HG02623 (cell line): ENCODE results near the gene SLC1A5.
"Not testable (repeated sequence)": the region's sequence is repeated elsewhere in the genome, so short reads cannot be mapped to it uniquely, and the experiment has no call there.

Source experiments
- ATAC-seq: cut with Tn5 transposase; IDR thresholded peaks from one replicate; pipeline ENCODE4 v1.9.1; 2021; ENCODE audit warnings: moderate library complexity; ENCODE audit not compliant: unreplicated experiment

SLC1A5 gene

DNA sequence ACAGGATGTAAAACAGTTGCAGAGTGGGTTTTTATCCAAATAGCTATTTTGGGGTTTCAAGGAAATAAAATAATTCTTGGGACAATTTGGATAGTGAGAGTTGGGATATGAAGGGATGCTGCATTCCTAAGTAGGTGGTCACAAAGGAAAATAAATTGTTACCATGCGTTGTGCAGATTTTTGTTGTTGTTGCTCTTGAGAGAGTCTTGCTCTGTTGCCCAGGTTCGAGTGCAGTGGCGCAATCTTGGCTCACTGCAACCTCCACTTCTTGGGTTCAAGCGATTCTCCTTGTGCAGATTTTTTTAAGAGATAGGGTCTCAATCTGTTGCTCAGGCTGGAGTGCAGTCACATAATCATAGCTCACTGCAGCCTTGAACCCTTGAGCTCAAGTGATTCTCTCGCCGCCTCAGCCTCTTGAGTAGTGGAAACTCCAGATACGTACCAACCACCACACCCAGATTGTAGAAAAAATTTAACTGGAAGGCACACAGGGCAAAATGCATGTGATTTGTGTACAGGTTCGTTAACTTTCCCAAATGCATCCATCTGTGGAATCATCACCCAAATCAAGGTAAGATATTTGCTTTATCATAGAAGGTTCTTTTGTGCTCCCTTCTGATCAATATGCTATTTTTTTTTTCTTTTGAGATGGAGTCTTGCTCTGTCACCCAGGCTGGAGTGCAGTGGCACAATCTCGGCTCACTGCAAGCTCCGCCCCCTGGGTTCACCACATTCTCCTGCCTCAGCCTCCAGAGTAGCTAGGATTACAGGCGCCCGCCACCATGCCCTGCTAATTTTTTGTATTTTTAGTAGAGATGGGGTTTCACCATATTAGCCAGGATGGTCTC lies 16.0 kb downstream of the SLC1A5 start:
- no peak for ATAC-seq

DNA sequence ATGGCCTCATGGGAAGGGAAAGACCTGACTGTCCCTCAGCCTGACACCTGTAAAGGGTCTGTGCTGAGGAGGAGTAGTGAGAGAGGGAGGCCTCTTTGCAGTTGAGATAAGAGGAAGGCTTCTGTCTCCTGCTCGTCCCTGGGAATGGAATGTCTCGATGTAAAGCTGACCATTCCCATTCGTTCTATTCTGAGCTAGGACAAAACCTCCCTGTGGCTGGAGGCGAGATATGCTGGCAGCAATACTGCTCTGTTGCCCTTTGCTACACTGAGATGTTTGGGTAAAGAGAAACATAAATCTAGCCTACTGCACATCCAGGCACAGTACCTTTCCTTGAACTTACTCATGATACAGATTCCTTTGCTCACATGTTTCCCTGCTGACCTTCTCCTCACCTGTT lies 19.6 kb downstream of the SLC1A5 start:
- not testable (repeated sequence) for ATAC-seq

DNA sequence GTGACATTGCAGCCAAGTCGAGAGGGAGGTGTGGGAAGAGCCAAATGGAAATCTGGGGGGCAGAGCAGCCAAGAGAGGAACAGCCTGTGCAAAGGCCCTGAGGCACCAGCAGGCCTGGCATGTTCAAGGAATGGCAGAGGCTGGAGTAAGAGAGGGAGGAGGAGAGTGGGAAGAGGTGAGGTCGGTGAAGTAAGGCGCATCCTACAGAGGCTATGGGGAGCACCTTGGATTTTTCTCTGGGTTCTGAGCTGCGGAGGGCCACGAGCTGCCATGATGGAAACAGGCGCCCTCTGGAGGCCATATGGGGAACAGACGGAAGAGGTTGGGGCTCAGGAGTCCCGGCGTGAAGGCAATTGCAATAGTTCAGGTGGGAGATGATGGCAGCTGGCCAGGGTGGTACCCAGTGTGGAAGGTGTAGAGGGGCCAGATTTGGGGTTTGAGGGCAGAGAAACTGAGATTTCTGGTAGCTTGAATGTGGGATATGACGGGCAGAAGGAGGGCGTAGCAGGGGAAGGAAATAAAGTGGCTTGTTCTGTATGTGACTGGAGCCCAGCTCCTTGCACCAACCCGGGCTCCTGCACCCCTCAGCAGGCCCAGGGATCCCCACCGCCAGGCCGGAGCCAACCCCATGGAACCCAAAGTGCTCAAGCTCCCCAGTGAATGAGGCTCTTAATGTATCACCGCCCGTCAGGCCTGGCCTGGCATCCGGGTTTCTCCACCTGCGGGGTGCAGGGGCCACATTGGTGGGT lies 21.7 kb downstream of the SLC1A5 start:
- ATAC-seq, result no peak

DNA sequence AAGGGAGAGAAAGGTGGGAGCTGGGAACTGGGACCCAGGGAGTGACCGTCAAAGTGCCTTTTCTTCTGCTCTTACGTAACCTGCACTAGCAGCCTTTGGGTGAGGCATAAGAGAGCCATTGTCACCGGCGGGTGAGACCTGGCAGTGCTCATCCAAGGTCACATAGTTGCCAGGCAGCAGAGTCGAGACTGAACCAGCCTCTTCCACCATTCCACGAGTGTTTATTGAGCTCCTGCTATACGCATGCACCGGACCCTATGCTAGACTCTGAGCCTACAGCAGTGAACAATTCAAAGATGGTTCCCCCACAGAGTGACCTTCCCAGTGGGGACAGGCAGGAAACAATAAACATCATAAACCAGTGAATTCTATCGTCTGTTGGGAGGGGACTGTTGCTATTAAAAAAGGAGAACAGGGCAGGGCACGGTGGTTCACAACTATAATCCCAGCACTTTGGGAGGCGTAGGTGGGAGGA lies 23.5 kb downstream of the SLC1A5 start:
- no peak for ATAC-seq

DNA sequence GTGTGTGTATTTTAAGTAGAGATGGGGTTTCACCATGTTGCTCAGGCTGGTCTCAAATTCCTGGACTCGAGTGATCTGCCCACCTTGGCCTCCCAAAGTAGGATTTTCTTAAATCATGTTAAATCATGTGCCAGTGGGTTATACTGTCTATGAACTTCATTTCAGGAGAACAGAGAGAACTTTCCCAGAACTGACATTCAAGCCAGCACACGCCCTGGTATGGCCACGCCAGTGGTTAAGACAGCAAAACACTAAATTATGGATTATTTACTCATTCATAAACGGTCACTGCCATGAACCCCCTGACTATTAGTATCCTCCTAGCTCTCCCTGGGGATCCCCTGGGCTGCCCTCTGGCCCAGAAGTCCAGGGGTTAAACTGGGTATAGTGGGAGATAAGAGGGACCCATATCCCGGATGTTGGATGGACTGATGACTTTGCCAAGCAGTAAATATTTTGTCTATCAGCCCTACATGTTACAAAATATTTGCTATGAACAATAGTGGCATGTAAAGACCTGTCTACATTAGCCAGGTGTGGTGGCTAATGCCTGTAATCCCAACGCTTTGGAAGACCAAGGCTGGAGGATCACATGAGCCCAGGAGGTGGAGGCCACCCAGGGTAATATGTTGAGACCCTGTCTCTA lies 26.0 kb downstream of the SLC1A5 start:
- ATAC-seq, result no peak

DNA sequence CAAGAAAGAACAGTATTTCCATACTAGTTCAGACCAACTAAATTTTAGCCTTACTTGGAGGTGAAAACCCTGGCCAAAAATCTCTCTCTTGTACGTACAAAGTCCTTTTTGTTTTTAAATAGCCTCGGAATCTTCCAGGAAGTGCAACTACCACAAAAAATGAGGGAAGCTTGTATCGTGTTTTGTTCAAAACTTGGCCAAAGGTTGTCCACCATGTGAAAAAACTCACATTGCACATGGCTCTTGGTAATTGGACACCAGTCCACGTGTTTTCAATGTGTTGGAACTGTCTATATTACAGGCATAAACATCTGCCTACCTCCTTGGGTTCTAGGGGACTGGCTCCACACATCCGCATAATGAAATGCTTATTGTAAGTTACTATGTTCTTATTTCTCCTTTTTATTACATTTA lies 27.0 kb downstream of the SLC1A5 start:
- ATAC-seq, result no peak

DNA sequence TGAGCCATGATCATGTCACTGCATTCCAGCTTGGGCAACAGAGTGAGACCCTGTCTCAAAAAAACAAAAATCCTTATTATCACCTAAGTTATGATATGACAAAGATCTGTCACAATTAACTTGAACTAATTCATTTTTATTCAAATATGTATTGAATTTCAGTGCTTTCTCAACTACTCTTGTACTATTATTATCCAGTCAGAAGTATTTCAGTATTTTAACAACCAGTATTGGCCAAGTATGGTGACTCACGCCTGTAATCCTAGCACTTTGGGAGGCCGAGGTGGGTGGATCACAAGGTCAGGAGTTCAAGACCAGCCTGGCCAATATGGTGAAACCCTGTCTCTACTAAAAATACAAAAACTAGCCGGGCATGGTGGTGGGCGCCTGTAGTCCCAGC lies 27.5 kb downstream of the SLC1A5 start:
- not testable (repeated sequence) for ATAC-seq

DNA sequence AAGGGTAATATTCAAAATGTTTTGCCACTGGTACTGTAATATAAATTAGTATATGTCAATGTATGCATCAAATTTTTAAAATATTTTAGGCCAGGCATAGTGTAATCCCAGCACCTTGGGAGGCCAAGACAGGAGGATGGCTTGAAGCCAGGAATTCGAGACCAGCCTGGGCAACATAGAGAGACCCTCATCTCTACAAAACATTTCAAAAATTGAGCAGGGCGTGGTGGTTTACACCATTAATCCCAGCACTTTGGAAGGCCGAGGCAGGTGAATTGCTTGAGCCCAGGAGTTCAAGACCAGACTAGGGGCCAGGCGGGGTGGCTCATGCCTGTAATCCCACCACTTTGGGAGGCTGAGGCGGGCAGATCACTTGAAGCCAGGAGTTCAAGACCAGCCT lies 28.0 kb downstream of the SLC1A5 start:
- no peak for ATAC-seq

DNA sequence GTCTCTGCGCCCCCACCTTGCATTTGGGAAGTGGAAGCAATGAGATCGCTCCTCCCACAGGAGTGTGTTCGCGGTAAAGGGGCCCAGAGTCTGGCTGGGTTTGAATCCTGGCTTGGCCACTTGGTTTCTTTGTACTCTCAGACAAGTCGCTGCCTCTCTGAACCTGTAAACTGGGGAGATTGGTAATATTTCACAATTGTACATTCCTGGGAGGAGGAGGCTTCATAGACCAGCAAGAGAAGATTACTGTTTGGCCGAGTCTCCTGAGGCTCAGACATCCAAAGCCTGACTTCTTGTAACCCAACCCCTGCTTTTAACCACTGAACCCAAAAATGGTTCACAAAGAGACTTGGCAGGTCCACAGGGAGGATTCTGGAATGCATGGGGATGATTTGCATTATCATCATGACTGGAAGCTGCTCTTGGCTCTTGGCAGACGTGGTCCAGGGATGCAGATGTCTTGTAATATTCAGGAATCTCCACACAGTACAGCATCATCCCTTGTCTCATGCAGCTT lies 28.5 kb downstream of the SLC1A5 start:
- ATAC-seq, result no peak

DNA sequence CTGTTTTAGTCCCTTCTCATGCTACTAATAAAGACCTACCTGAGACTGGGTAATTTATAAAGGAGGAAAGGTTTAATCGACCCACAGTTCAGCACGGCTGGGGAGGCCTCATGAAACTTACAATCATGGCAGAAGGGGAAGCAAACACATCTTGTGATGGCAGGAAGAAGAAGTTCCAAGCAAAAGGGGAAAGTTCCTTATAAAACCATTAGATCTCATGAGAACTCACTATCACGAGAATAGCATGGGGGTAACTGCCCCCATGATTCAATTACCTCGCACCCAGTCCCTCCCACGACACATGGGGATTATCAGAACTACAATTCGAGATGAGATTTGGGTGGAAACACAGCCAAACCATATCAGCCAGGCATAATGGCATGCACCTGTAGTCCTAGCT lies 29.2 kb downstream of the SLC1A5 start:
- no peak for ATAC-seq

DNA sequence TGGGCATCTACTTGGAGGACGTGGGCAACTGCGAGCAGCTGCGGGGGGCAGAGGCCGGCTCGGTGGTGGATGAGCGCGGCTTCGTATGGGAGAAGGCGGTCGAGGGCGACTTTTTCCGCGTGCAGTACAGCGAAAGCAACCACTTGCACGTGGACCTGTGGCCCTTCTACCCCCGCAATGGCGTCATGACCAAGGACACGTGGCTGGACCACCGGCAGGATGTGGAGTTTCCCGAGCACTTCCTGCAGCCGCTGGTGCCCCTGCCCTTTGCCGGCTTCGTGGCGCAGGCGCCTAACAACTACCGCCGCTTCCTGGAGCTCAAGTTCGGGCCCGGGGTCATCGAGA lies 31.9 kb downstream of the SLC1A5 start:
- ATAC-seq, result no peak

DNA sequence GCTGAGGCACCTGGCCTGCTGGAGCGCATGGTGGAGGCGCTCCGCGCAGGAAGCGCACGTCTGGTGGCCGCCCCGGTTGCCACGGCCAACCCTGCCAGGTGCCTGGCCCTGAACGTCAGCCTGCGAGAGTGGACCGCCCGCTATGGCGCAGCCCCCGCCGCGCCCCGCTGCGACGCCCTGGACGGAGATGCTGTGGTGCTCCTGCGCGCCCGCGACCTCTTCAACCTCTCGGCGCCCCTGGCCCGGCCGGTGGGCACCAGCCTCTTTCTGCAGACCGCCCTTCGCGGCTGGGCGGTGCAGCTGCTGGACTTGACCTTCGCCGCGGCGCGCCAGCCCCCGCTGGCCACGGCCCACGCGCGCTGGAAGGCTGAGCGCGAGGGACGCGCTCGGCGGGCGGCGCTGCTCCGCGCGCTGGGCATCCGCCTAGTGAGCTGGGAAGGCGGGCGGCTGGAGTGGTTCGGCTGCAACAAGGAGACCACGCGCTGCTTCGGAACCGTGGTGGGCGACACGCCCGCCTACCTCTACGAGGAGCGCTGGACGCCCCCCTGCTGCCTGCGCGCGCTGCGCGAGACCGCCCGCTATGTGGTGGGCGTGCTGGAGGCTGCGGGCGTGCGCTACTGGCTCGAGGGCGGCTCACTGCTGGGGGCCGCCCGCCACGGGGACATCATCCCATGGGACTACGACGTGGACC lies 32.4 kb downstream of the SLC1A5 start:
- no peak for ATAC-seq

DNA sequence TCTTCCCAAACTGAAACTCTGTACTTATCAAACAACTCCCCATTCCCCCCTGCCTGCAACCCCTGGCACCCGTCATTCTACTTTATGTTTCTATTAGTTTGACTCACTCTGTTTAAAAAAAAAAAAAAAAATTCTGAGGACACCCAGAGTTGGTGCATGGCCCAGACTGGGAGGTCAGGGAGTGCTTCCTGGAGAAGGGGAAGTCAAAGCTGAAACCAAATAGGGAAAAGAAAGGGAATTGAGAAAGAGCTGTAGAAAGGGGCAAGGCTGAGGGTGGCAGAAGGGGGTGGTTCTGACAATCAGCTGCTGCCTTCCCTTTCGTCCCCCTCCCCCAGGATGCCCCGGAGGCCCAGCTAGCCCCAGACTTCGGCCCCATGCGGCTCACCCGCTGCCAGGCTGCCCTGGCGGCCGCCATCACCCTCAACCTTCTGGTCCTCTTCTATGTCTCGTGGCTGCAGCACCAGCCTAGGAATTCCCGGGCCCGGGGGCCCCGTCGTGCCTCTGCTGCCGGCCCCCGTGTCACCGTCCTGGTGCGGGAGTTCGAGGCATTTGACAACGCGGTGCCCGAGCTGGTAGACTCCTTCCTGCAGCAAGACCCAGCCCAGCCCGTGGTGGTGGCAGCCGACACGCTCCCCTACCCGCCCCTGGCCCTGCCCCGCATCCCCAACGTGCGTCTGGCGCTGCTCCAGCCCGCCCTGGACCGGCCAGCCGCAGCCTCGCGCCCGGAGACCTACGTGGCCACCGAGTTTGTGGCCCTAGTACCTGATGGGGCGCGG lies 33.1 kb downstream of the SLC1A5 start:
- ATAC-seq, result no peak

DNA sequence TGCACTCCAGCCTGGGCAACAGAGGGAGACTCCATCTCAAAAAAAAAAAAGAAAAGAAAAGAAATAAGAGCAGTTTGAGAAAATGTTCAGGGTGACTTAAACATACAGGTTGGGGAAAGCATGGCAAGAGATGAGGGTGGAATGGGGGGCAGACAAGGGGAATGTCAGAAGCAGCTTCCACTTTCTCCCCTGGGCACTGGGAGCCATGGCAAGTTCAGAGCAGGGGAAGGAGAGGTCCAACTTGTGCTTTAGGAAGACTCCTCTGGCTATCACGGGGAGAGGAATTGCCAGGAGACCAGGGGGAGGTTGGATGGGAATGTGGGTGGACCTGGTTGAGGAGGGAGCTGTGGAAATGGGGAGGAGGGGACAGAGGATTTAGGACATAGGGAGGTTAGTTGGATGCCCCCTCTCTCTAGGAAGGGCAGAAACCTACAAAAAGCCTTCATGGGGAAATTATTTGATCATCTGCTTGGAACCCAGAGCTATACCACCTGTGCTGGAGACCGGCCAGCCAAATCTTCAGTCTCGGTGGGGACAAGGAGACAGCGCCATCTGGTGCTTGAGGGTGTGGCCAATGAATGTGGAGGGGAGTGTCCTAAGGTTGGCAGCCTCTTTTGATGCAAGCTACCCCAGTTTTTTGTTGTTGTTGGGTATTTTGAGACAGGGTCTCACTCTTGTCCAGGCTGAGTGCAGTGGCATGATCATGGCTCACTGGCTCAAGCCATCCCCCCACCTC lies 34.8 kb downstream of the SLC1A5 start:
- no peak for ATAC-seq

DNA sequence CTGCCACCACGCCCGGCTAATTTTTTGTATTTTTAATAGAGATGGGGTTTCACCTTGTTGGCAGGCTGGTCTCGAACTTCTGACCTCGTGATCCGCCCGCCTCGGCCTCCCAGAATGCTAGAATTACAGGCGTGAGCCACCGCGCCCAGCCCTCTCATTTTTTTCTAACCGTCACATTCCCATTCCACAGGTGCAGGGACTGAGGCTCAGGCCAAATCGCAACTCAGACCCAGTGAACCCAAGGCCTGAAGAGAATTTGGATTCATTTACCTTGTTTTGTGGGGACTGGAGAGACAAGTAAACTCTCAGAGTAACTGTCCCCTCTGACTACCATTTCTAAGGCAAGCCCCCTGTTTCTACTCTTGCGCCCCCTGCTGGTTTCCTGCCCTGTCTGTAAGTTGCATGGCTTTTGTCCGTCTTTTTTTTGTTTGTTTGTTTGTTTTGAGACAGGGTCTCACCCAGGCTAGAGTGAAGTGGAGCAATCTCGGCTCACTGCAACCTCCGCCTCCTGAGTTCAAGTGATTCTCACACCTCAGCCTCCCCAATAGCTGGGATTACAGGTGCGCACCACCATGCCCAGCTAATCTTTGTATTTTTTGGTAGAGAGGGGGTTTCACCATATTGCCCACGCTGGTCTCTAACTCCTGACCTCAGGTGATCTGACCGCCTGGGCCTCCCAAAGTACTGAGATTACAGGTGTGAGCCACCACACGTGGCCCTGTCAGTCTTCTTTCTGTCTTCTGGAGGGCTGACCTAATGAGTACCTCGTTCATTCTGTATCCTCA lies 39.9 kb downstream of the SLC1A5 start:
- no peak for ATAC-seq

DNA sequence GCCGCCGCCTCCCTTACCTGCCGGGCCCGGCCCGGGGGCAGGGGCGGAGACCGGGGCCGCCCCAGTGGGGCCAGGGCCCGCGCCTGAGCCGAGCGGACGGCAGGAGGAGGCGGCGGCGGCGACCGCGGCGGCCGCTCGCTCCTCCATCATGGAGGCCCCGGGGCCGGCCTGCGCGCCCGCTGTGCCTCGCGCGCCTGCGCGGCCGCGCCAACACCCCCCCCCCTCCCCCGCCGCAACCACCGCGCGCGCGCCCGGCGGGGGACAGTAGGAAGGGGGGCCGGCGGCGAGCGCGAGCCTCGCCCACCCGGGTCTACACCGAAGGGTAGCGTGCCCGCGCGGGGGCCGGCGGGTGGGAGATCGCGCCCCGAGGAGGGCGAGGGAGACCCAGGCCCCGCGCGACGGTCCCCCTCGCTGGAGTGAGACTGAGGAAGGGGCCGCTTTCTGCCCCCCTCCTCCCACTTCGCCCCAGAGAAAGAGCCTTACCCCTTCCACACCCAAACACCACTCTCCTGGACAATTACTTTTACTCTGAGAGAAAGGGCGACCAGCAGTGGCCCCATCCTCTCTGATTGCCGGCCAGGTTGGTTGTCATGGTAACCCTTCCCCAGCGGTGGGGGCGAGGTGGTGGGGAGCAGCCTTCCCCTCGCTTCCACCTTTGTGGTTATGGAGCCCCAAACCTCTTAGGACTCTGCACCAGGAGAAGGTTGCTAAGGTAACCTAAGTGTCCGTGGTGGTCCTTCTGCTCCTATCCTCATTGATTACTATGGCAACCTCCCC lies 41.9 kb downstream of the SLC1A5 start, which contains the start of gene STRN4:
TSS of gene STRN4 (minus strand) at position 170 of the 777 bp plus-strand sequence. CDS start at position 150, 20 bp downstream.
- ATAC-seq, result peak; percentile 66

DNA sequence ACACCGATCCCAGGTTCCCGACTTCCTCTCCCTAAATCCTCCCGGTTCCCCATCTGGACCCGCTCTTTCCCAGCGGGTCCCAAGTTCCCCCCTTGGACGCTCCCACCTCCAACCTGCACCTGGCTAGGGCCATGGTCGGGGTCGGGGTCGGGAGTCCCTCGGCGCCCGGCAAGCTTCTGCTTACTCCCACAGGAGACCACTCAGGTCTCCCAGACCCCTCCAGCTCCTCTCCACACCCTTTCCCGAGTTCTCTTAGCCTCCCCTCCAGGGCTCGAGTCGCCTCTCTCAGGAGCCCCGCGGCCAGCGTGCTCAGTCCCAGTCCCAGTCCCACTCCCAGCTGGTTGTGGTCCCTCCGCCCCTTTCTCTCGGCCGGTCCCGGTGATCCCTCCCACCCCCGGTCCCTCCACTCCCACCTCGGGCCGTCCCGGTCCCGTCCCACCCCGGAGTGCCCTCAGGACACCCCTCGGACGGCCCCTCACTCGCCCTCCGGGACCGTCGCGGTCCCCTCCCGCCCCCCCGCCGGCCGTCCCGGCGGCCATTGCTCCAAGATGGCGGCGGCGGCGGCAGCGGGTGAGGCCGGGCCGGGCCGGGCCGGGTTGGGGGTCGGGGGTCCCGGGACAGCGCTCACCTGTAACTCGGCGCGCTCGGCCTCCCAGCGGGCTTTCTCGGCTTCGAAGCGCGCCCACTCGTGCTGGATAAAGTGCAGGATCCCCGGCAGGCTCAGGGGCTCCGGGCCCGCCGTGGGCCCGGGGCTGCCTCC lies 42.7 kb downstream of the SLC1A5 start, which contains the start of gene FKRP:
TSS of gene FKRP (plus strand) at position 537 of the 760 bp plus-strand sequence. CDS start 9,394 bp downstream, outside the sequence.
- ATAC-seq, result peak; percentile 41
